H1 (cell line): ENCODE data around the gene GATC. TPM values are rescaled to one million over a fixed set of nuclear protein-coding genes. Genes with fewer than 3 reads are reported as not detected.

Source experiments
- CTCF ChIA-PET: fragments of 300-600 bp; sonication (Branson Sonifier 250); formaldehyde crosslinking; loops from one replicate; lab custom pipeline; 2021; ENCODE audit not compliant: partially characterized antibody; lab: Charles Lee
- POLR2A ChIA-PET: fragments of 300-600 bp; sonication (Branson Sonifier 250); formaldehyde crosslinking; loops from one replicate; lab custom pipeline; 2021; ENCODE audit warnings: inconsistent platforms; ENCODE audit not compliant: partially characterized antibody; lab: Charles Lee
- DNase-seq, 2 experiments: peaks; one replicate each; pipeline versions ENCODE4 v3.0.0 to v3.0.0-alpha.2; 2010 to 2022; ENCODE audit warnings: low spot score in 2 of 2, low read depth in 1 of 2, mixed read lengths in 1 of 2
- FAIRE-seq: peaks from 2 replicates; lab custom pipeline; 2011; peaks lifted over from hg19 to GRCh38; lab: Jason Lieb, UNC
- H2AFZ ChIP-seq: 2 replicates; pipeline ENCODE4 v1.8.1; 2012; ENCODE audit warnings: low read length, inconsistent platforms
- H2AK5ac ChIP-seq: 2 replicates; pipeline ENCODE4 v1.6.1; 2013; ENCODE audit warnings: low read depth, low read length
- H2BK120ac ChIP-seq: replicated peaks from 2 replicates; pipeline ENCODE3; 2013; ENCODE audit warnings: low read depth, low read length, inconsistent platforms
- H2BK12ac ChIP-seq: 2 replicates; pipeline ENCODE4 v1.6.1; 2013; ENCODE audit warnings: low read depth, low read length
- H2BK15ac ChIP-seq: 2 replicates; pipeline ENCODE4 v1.6.1; 2013; ENCODE audit warnings: low read length
- H2BK20ac ChIP-seq: 2 replicates; pipeline ENCODE4 v1.6.1; 2013; ENCODE audit warnings: low read length
- H2BK5ac ChIP-seq: 2 replicates; pipeline ENCODE4 v1.6.1; 2013; ENCODE audit warnings: low read depth, low read length
- H3K14ac ChIP-seq: 2 replicates; pipeline ENCODE4 v1.6.1; 2013; ENCODE audit warnings: inconsistent platforms; ENCODE audit not compliant: insufficient read length
- H3K18ac ChIP-seq: 2 replicates; pipeline ENCODE4 v1.6.1; 2013; ENCODE audit warnings: low read length; ENCODE audit errors: extremely low read depth
- H3K23ac ChIP-seq: 2 replicates; pipeline ENCODE4 v1.6.1; 2013; ENCODE audit warnings: inconsistent platforms; ENCODE audit not compliant: insufficient read length
- H3K23me2 ChIP-seq: 2 replicates; pipeline ENCODE4 v1.6.1; 2013; ENCODE audit warnings: low read depth, low read length
- H3K27ac ChIP-seq: 2 replicates; pipeline ENCODE4 v1.6.1; 2011; ENCODE audit warnings: low read depth, low read length, inconsistent platforms
- H3K27me3 ChIP-seq, 4 experiments: replicated peaks in 1 of 4; 1 replicate in 1 of 4; 2 replicates in 3 of 4; pipeline versions ENCODE4 v1.6.1 to v1.8.1; 2011 to 2013; ENCODE audit warnings: low read length in 3 of 4, mild to moderate bottlenecking in 3 of 4, inconsistent platforms in 2 of 4, mixed read lengths in 2 of 4, moderate library complexity in 1 of 4; ENCODE audit not compliant: control insufficient read depth in 3 of 4, insufficient read depth in 3 of 4; ENCODE audit errors: extremely low read depth in 1 of 4
- H3K36me3 ChIP-seq, 4 experiments: 2 replicates each; pipeline versions ENCODE4 v1.6.1 to v1.8.1; 2011 to 2013; ENCODE audit warnings: mild to moderate bottlenecking in 4 of 4, low read length in 3 of 4, moderate library complexity in 2 of 4, control low read depth in 1 of 4, inconsistent platforms in 1 of 4; ENCODE audit not compliant: insufficient read depth in 4 of 4, control insufficient read depth in 2 of 4
- H3K4ac ChIP-seq: replicated peaks from 2 replicates; pipeline ENCODE3; 2013; ENCODE audit warnings: low read length, low read depth, mixed read lengths, inconsistent platforms; ENCODE audit not compliant: insufficient read length
- H3K4me1 ChIP-seq, 4 experiments: replicated peaks in 1 of 4; 1 replicate in 1 of 4; 2 replicates in 3 of 4; pipeline versions ENCODE4 v1.6.1 to v1.8.1; 2011 to 2013; ENCODE audit warnings: low read length in 3 of 4, inconsistent platforms in 2 of 4, mixed read lengths in 1 of 4; ENCODE audit not compliant: insufficient read depth in 4 of 4, control insufficient read depth in 3 of 4
- H3K4me2 ChIP-seq, 2 experiments: 2 replicates each; pipeline versions ENCODE4 v1.6.1 to v1.8.1; 2011 to 2013; ENCODE audit warnings: low read depth in 2 of 2, low read length in 2 of 2, control low read depth in 1 of 2, inconsistent platforms in 1 of 2, mild to moderate bottlenecking in 1 of 2; ENCODE audit not compliant: insufficient read depth in 1 of 2
- H3K4me3 ChIP-seq, 4 experiments: fragments of 200-600, 300-600 bp in 1 of 4; sonication (generic), shearing (Covaris generic), sonication (Bioruptor Twin) in 1 of 4; 2 replicates each; pipeline versions ENCODE4 v1.5.1 to v1.8.1; 2011 to 2016; ENCODE audit warnings: low read length in 4 of 4, low read depth in 3 of 4, control low read depth in 2 of 4, inconsistent platforms in 2 of 4, mild to moderate bottlenecking in 2 of 4, mixed read lengths in 1 of 4, moderate library complexity in 1 of 4; ENCODE audit not compliant: insufficient read depth in 2 of 4; ENCODE audit errors: extremely low read depth in 1 of 4
- H3K56ac ChIP-seq: replicated peaks from 2 replicates; pipeline ENCODE3; 2013; ENCODE audit warnings: low read depth, mild to moderate bottlenecking, mixed read lengths, low read length, inconsistent platforms; ENCODE audit not compliant: insufficient read length
- H3K79me1 ChIP-seq: 2 replicates; pipeline ENCODE4 v1.6.1; 2013; ENCODE audit warnings: low read depth, low read length, control low read depth
- H3K79me2 ChIP-seq, 2 experiments: 2 replicates each; pipeline versions ENCODE4 v1.6.1 to v1.8.1; 2012 to 2013; ENCODE audit warnings: low read length in 2 of 2, mild to moderate bottlenecking in 2 of 2, inconsistent platforms in 1 of 2; ENCODE audit not compliant: insufficient read depth in 2 of 2, control insufficient read depth in 1 of 2
- H3K9ac ChIP-seq, 4 experiments: replicated peaks in 1 of 4; 1 replicate in 1 of 4; 2 replicates in 3 of 4; pipeline versions ENCODE4 v1.6.1 to v1.8.1; 2011 to 2013; ENCODE audit warnings: low read depth in 3 of 4, low read length in 3 of 4, control low read depth in 2 of 4, mild to moderate bottlenecking in 2 of 4, moderate library complexity in 2 of 4, inconsistent platforms in 1 of 4; ENCODE audit errors: extremely low read depth in 1 of 4
- H3K9me3 ChIP-seq, 2 experiments: 2 replicates each; pipeline versions ENCODE4 v1.6.1 to v1.8.1; 2012 to 2013; ENCODE audit warnings: mild to moderate bottlenecking in 2 of 2, moderate library complexity in 2 of 2, control low read depth in 1 of 2, inconsistent platforms in 1 of 2, low read depth in 1 of 2, low read length in 1 of 2, mixed read lengths in 1 of 2; ENCODE audit not compliant: insufficient read depth in 2 of 2
- H4K20me1 ChIP-seq, 2 experiments: replicated peaks in 1 of 2; 2 replicates each; pipeline versions ENCODE3 to v1.8.1; 2011 to 2013; ENCODE audit warnings: inconsistent platforms in 2 of 2, low read length in 2 of 2, mild to moderate bottlenecking in 1 of 2; ENCODE audit not compliant: insufficient read depth in 2 of 2, control insufficient read depth in 1 of 2
- H4K5ac ChIP-seq: 2 replicates; pipeline ENCODE4 v1.6.1; 2013; ENCODE audit warnings: low read length, low read depth, mixed read lengths, inconsistent platforms; ENCODE audit not compliant: insufficient read length
- H4K8ac ChIP-seq: 2 replicates; pipeline ENCODE4 v1.8.0; 2013; ENCODE audit warnings: mild to moderate bottlenecking, moderate library complexity, low read length, inconsistent platforms; ENCODE audit not compliant: insufficient read depth; ENCODE audit errors: extremely low read depth
- H4K91ac ChIP-seq: replicated peaks from 2 replicates; pipeline ENCODE3; 2013; ENCODE audit warnings: low read length, mixed read lengths, inconsistent platforms; ENCODE audit not compliant: insufficient read length
- EP300 ChIP-seq, 2 experiments: IDR thresholded peaks; 1 replicate in 1 of 2; 2 replicates in 1 of 2; pipeline ENCODE4 v1.6.1; 2011 to 2012; ENCODE audit warnings: low read depth in 2 of 2, low read length in 2 of 2, mild to moderate bottlenecking in 2 of 2, borderline replicate concordance in 1 of 2, inconsistent platforms in 1 of 2, moderate library complexity in 1 of 2
- POLR2AphosphoS5 ChIP-seq: IDR thresholded peaks from 2 replicates; pipeline ENCODE4 v1.6.1; 2011; ENCODE audit warnings: low read depth, low read length
- WGBS, 2 experiments: shearing (Covaris generic) in 1 of 2; methylation state at CpG; one replicate each; pipeline versions ENCODE4 v1.1.6 to v1.1.7; 2013 to 2015; ENCODE audit warnings: low lambda C conversion rate in 2 of 2, mixed read lengths in 2 of 2, inconsistent platforms in 1 of 2, low coverage in 1 of 2, missing lambda C conversion rate in 1 of 2; ENCODE audit not compliant: insufficient replicate concordance in 2 of 2, insufficient coverage in 1 of 2, insufficient read length in 1 of 2; ENCODE audit errors: extremely low coverage in 1 of 2, missing lambda C conversion rate in 1 of 2; 5-methylcytosine and 5-hydroxymethylcytosine counted together
- polyA plus RNA-seq, 7 experiments: library from polyadenylated mRNA; depleted of rRNA in 3 of 7; stranded (reverse) in 5 of 7; unstranded in 2 of 7; fragments of >200 nt in 5 of 7; fragments of 200-250 nt in 2 of 7; gene quantifications; 1 replicate in 5 of 7; 2 replicates in 1 of 7; 4 replicates in 1 of 7; pipeline versions ENCODE4 v1.2.1 to v1.2.3, GENCODE V29; 2011 to 2013; ENCODE audit warnings: missing spikeins in 2 of 7, mixed read lengths in 2 of 7
- total RNA-seq: library from RNA; stranded (reverse); fragmentation: NEBNext Ultra II Directional; extraction: Animal tissue kit (Norgen Biotek cat#: 25700); gene quantifications from 2 replicates; pipeline ENCODE4 v1.2.1, GENCODE V29; 2021

The GATC gene
- total and polyA plus RNA-seq, 2 of the 8 experiments (the other 6 are each of a cell fraction or from before 2014, with no cell fraction given), result 13.2 to 30.4 TPM

DNA sequence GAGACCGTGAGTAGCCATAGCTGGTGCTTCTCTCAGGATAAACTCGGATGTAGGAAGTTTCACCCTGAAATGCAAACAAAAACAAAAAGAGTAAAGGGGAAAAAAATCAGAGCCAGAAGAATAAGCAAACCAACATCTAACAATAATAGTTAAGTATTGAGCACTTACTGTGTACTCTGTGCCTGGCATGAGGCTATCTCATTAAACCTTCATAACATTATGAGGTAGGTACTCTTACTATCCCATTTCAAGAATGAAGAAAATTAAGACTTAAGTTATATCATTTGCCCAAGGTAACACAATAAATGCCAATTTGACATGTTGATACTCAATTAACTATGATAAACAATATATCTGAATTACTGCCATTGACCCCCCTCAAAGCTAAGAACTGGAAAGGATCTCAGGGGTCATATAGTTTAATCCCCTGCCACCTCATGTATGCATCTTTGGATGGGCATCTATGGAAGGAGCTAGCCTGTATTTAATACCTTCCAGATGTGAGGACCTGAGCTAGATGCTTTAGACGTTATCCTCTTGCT is 15.9 kb downstream of the GATC start:
- POLR2A ChIA-PET, result interaction anchor here (0.6 to 18.7 kb wide), 10 partner anchors 10 to 304 kb away, joined by 3 to 365 read pairs (median 4); partner anchors contain the start of genes COQ5, GATC and TRIAP1
- peaks cover 0 to 30% of the 10 kb centered on the region in 2 experiments; a peak in 2 of 4 replicates for H3K79me2 ChIP-seq
- H3K4me3 ChIP-seq, result no peak overlapping the region
- no peak overlapping the region for H2BK120ac ChIP-seq
- no peaks in the 10 kb centered on the region for H3K9me3 ChIP-seq
- H2AFZ ChIP-seq, result no peak overlapping the region
- H4K5ac ChIP-seq, result no peak overlapping the region
- no peak overlapping the region for H2AK5ac ChIP-seq
- H2BK5ac ChIP-seq, result no peak overlapping the region
- no peak overlapping the region for H4K8ac ChIP-seq
- H4K20me1 ChIP-seq, result peaks cover 8 to 19% of the 10 kb centered on the region in 2 experiments
- no peak overlapping the region for H2BK12ac ChIP-seq
- no peak overlapping the region for H3K23ac ChIP-seq
- DNase-seq, result no peak
- H4K91ac ChIP-seq, result no peak overlapping the region
- H3K4ac ChIP-seq, result no peak overlapping the region
- no peak overlapping the region for H3K18ac ChIP-seq
- no peak overlapping the region for H2BK20ac ChIP-seq
- H3K4me2 ChIP-seq, result no peak overlapping the region
- FAIRE-seq, result no peak
- H3K56ac ChIP-seq, result no peak overlapping the region
- TF ChIP-seq EP300 (IDR thresholded peaks at IDR 0.05; ENCODE audit: borderline replicate concordance in 1 of 2, low read depth in 2 of 2, low read length in 2 of 2) (no peak), POLR2AphosphoS5 (peak; percentile 50; the same call in 1 of the 2 replicates)
- TF ChIP-seq, all 59 proteins: peak for 1
- Histone ChIP-seq H2BK15ac (no peak overlapping the region), H3K79me1 (peaks cover 3% of the 10 kb centered on the region), H3K23me2 (no peaks in the 10 kb centered on the region), H3K27ac (no peak overlapping the region), H3K4me1 (no peaks in the 10 kb centered on the region; a peak in 1 of 7 replicates), H3K27me3 (no peaks in the 10 kb centered on the region), H3K9ac (no peak overlapping the region), H3K14ac (no peak overlapping the region), H3K36me3 (peaks cover 47 to 87% (median 71%) of the 10 kb centered on the region in 4 experiments)
- WGBS, 2 experiments, result 95% methylated on average over 3 of the region's 3 CpGs; no CpG with 5 or more reads in 1 of the 2 experiments
- CTCF ChIA-PET, result interaction anchor here (1.1 to 9.3 kb wide), 5 partner anchors 8 to 126 kb away, joined by 3 to 152 read pairs (median 4); partner anchors contain the start of gene COX6A1
